Skeletal muscle tissue (tissue), 4 donors: Measurements from ENCODE around the gene EIF1. TPM values are rescaled to one million over a fixed set of nuclear protein-coding genes. Genes with fewer than 3 reads are reported as not detected.

ENCODE experiments used
- H3K27ac ChIP-seq: one replicate; pipeline ENCODE4 v1.7.0; 2013; ENCODE audit warnings: mild to moderate bottlenecking, low read depth, low read length, inconsistent platforms
- H3K27me3 ChIP-seq, 3 donors: one replicate each; pipeline ENCODE4 v1.7.0; 2013; ENCODE audit warnings: low read length in 3 of 3; ENCODE audit not compliant: control insufficient read depth in 3 of 3, insufficient read depth in 3 of 3
- H3K36me3 ChIP-seq, 3 donors: one replicate each; pipeline ENCODE4 v1.7.0; 2013; ENCODE audit warnings: low read length in 3 of 3; ENCODE audit not compliant: control insufficient read depth in 3 of 3, insufficient read depth in 3 of 3
- H3K4me1 ChIP-seq, 3 donors: one replicate each; pipeline ENCODE4 v1.7.0; 2013; ENCODE audit warnings: low read length in 3 of 3, mild to moderate bottlenecking in 3 of 3; ENCODE audit not compliant: control insufficient read depth in 3 of 3, insufficient read depth in 3 of 3
- H3K4me3 ChIP-seq, 3 donors: one replicate each; pipeline ENCODE4 v1.7.0; 2013; ENCODE audit warnings: low read length in 3 of 3
- H3K9ac ChIP-seq, 3 donors: one replicate each; pipeline ENCODE4 v1.7.0; 2013; ENCODE audit warnings: low read length in 3 of 3, mild to moderate bottlenecking in 3 of 3, moderate library complexity in 2 of 3, low read depth in 1 of 3
- H3K9me3 ChIP-seq, 3 donors: one replicate each; pipeline ENCODE4 v1.7.0; 2013; ENCODE audit warnings: low read length in 3 of 3; ENCODE audit not compliant: control insufficient read depth in 3 of 3
- total RNA-seq: library from RNA; depleted of rRNA; stranded (reverse); fragments of >200 nt; gene quantifications from one replicate; pipeline ENCODE4 v1.2.3, GENCODE V29; 2014
- donor health status: Osteomylitis.

The EIF1 gene
- total RNA-seq, 1 donor from 2014 or later = 100 TPM

- no peaks in the 10 kb centered on the region for H3K9me3 ChIP-seq
- H3K27me3 ChIP-seq = no peaks in the 10 kb centered on the region
- H3K36me3 ChIP-seq = no peaks in the 10 kb centered on the region
- H3K4me1 ChIP-seq = peaks cover 0 to 14% (median 7%) of the 10 kb centered on the region in 3 donors
- H3K4me3 ChIP-seq = no peak overlapping the region
- no peak overlapping the region for H3K9ac ChIP-seq
- no peak overlapping the region for H3K27ac ChIP-seq
Measured at GRCh38 chr17:41656249-41657023, 32.2 kb upstream of the EIF1 start.

- no peak overlapping the region for H3K9ac ChIP-seq
- peaks cover 0 to 6% (median 0%) of the 10 kb centered on the region in 3 donors for H3K4me1 ChIP-seq
- H3K27ac ChIP-seq = no peak overlapping the region
- H3K9me3 ChIP-seq = no peaks in the 10 kb centered on the region
- no peaks in the 10 kb centered on the region for H3K36me3 ChIP-seq
- H3K27me3 ChIP-seq = no peaks in the 10 kb centered on the region
- H3K4me3 ChIP-seq = no peak overlapping the region
Measured at GRCh38 chr17:41657176-41657754, 31.4 kb upstream of the EIF1 start.

- Histone ChIP-seq H3K4me3 (no peak overlapping the region), H3K4me1 (peaks cover 0 to 6% (median 0%) of the 10 kb centered on the region in 3 donors)
Measured at GRCh38 chr17:41657936-41658335, 30.7 kb upstream of the EIF1 start.

GRCh38 chr17:41658846-41659245, 29.8 kb upstream of the EIF1 start:
- Histone ChIP-seq H3K4me1 (peaks cover 0 to 6% (median 0%) of the 10 kb centered on the region in 3 donors), H3K36me3 (no peaks in the 10 kb centered on the region), H3K27ac (no peak overlapping the region)

More at GRCh38 chr17:41657936-41658335, 30.7 kb upstream of the EIF1 start:
- Histone ChIP-seq H3K27ac (no peak overlapping the region), H3K36me3 (no peaks in the 10 kb centered on the region), H3K9ac (no peak overlapping the region), H3K9me3 (no peaks in the 10 kb centered on the region), H3K27me3 (no peaks in the 10 kb centered on the region)

GRCh38 chr17:41659427-41660212, 29.1 kb upstream of the EIF1 start:
- Histone ChIP-seq H3K27me3 (no peaks in the 10 kb centered on the region), H3K9me3 (no peaks in the 10 kb centered on the region), H3K27ac (no peak overlapping the region), H3K36me3 (no peaks in the 10 kb centered on the region), H3K9ac (no peak overlapping the region), H3K4me3 (no peak overlapping the region), H3K4me1 (peaks cover 0 to 6% (median 0%) of the 10 kb centered on the region in 3 donors)

More at GRCh38 chr17:41658846-41659245, 29.8 kb upstream of the EIF1 start:
- H3K4me3 ChIP-seq = no peak overlapping the region
- H3K9ac ChIP-seq = no peak overlapping the region
- H3K9me3 ChIP-seq = no peaks in the 10 kb centered on the region
- H3K27me3 ChIP-seq = no peaks in the 10 kb centered on the region

GRCh38 chr17:41660221-41660711, 28.4 kb upstream of the EIF1 start:
- Histone ChIP-seq H3K27ac (no peak overlapping the region), H3K4me3 (no peak overlapping the region)

GRCh38 chr17:41663451-41664171, 25.1 kb upstream of the EIF1 start:
- H3K27ac ChIP-seq = no peak overlapping the region
- no peaks in the 10 kb centered on the region for H3K36me3 ChIP-seq
- no peaks in the 10 kb centered on the region for H3K27me3 ChIP-seq
- peaks cover 8 to 25% (median 18%) of the 10 kb centered on the region in 3 donors for H3K4me1 ChIP-seq
- H3K9me3 ChIP-seq = no peaks in the 10 kb centered on the region
- H3K4me3 ChIP-seq = no peak overlapping the region
- H3K9ac ChIP-seq = no peak overlapping the region

More at GRCh38 chr17:41660221-41660711, 28.4 kb upstream of the EIF1 start:
- Histone ChIP-seq H3K9me3 (no peaks in the 10 kb centered on the region), H3K9ac (no peak overlapping the region), H3K27me3 (no peaks in the 10 kb centered on the region), H3K36me3 (no peaks in the 10 kb centered on the region), H3K4me1 (peaks cover 0 to 6% (median 0%) of the 10 kb centered on the region in 3 donors)

- peaks cover 8 to 25% (median 18%) of the 10 kb centered on the region in 3 donors for H3K4me1 ChIP-seq
- no peak overlapping the region for H3K4me3 ChIP-seq
- no peaks in the 10 kb centered on the region for H3K27me3 ChIP-seq
Measured at GRCh38 chr17:41664172-41664457, 24.6 kb upstream of the EIF1 start.

DNA sequence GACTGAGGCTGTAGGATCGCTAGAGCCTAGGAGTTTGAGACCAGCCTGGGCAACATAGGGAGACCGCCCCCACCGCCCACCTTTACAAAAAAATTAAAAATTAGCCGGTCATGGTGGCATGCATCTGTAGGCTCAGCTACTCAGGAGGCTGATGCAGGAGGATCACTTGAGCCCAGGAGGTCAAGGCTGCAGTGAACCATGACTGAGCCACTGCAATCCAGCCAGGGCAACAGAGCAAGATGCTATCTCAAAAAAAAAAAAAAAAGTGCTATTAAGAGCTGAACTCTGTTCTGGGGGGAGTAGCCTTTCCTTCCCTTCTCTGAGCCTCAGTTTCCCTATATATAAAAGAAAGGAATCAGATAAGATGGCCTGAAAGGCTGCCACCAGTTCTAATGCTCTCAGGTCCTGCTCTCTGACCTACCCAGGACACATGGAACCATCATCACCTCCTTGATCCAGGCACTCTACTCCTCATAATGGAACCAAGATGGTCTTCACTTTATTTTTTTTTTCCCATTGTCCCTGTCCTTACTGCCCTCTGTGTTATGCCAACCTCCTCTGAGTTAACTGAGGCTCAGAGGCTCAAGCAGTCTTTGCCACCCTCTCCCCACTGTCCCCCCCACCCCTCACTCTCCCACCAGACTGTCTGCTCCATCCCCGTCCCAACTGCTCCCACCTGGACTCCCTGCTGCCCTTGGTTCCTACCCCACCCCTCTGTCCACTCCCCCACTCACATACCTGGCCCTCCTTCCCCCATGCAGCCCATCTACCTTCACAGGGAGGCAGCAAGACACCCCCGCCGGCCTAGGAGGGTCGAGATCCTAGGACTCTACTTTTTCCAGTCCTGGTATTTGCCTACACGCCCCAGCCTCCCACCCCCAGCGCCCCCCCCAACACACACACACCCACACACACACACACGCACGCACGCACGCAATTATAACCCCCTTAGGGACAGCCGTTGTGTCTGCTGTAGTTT, 23.8 kb upstream of the EIF1 start:
- Histone ChIP-seq H3K36me3 (no peaks in the 10 kb centered on the region), H3K4me1 (peaks cover 8 to 25% (median 18%) of the 10 kb centered on the region in 3 donors), H3K27me3 (no peaks in the 10 kb centered on the region), H3K27ac (no peak overlapping the region), H3K9me3 (no peaks in the 10 kb centered on the region), H3K4me3 (peak overlapping the region; percentile 64 to 85 (median 81)), H3K9ac (peak overlapping the region; percentile 61 to 90 (median 67))

More at GRCh38 chr17:41664172-41664457, 24.6 kb upstream of the EIF1 start:
- Histone ChIP-seq H3K9me3 (no peaks in the 10 kb centered on the region), H3K9ac (no peak overlapping the region), H3K27ac (no peak overlapping the region), H3K36me3 (no peaks in the 10 kb centered on the region)
